ENCODE results near the gene LAG3.

Gene LAG3

GRCh38 chr12:6753772-6754356 lies 18.5 kb upstream of the LAG3 start:
- no peak for TF ChIP-seq CEBPB (IDR thresholded peaks at IDR 0.05)
- no peak for TF ChIP-seq EGR1 (IDR thresholded peaks at IDR 0.05)
- TF ChIP-seq TAF1 (IDR thresholded peaks at IDR 0.05; ENCODE audit: low read depth), result no peak
- no peak; the same call in 1 of the 2 replicates for TF ChIP-seq ZBTB7A (IDR thresholded peaks at IDR 0.05; ENCODE audit: low read depth)
- no peak for TF ChIP-seq NFIC (IDR thresholded peaks at IDR 0.05)
- peak; percentile 99 for TF ChIP-seq RAD21 (IDR thresholded peaks at IDR 0.05; ENCODE audit: low read depth)
- TF ChIP-seq YY1 (IDR thresholded peaks at IDR 0.05; ENCODE audit: low read depth), result 0 out of 2 replicates have a peak, but pooled peaks have one; percentile 6

GRCh38 chr12:6754411-6754810 lies 17.9 kb upstream of the LAG3 start:
- TF ChIP-seq YY1 (IDR thresholded peaks at IDR 0.05; ENCODE audit: low read depth), result no peak
- no peak for TF ChIP-seq NFIC (IDR thresholded peaks at IDR 0.05)
- TF ChIP-seq MAX (IDR thresholded peaks at IDR 0.05), result no peak
- no peak for TF ChIP-seq EP300 (IDR thresholded peaks at IDR 0.05; ENCODE audit: borderline replicate concordance)
- no peak for TF ChIP-seq ZBTB7A (IDR thresholded peaks at IDR 0.05; ENCODE audit: low read depth)
- TF ChIP-seq TCF12 (IDR thresholded peaks at IDR 0.05; ENCODE audit: low read depth), result no peak

GRCh38 chr12:6757028-6757690 lies 15.2 kb upstream of the LAG3 start:
- no peak for TF ChIP-seq USF1 (IDR thresholded peaks at IDR 0.05)
- TF ChIP-seq NFIC (IDR thresholded peaks at IDR 0.05), result no peak
- no peak for TF ChIP-seq EP300 (IDR thresholded peaks at IDR 0.05; ENCODE audit: borderline replicate concordance)
- no peak for TF ChIP-seq REST (IDR thresholded peaks at IDR 0.05; ENCODE audit: low read depth)
- no peak for TF ChIP-seq RAD21 (IDR thresholded peaks at IDR 0.05; ENCODE audit: low read depth)
- no peak for TF ChIP-seq MAX (IDR thresholded peaks at IDR 0.05)
- TF ChIP-seq FOXM1 (IDR thresholded peaks at IDR 0.05; ENCODE audit: borderline replicate concordance, low read depth), result no peak
- no peak for TF ChIP-seq TAF1 (IDR thresholded peaks at IDR 0.05; ENCODE audit: low read depth)
- no peak for TF ChIP-seq EGR1 (IDR thresholded peaks at IDR 0.05)
- no peak for TF ChIP-seq TCF12 (IDR thresholded peaks at IDR 0.05; ENCODE audit: low read depth)
- no peak for TF ChIP-seq CREB1 (IDR thresholded peaks at IDR 0.05; ENCODE audit: low read depth)
- TF ChIP-seq CEBPB (IDR thresholded peaks at IDR 0.05), result no peak
- no peak for TF ChIP-seq TEAD4 (IDR thresholded peaks at IDR 0.05)
- no peak for TF ChIP-seq YY1 (IDR thresholded peaks at IDR 0.05; ENCODE audit: low read depth)

GRCh38 chr12:6758506-6759095 lies 13.7 kb upstream of the LAG3 start:
- TF ChIP-seq RAD21 (IDR thresholded peaks at IDR 0.05; ENCODE audit: low read depth) (no peak), FOXM1 (IDR thresholded peaks at IDR 0.05; ENCODE audit: borderline replicate concordance, low read depth) (no peak), CEBPB (IDR thresholded peaks at IDR 0.05) (no peak), REST (IDR thresholded peaks at IDR 0.05; ENCODE audit: low read depth) (no peak), TCF12 (IDR thresholded peaks at IDR 0.05; ENCODE audit: low read depth) (no peak), NFIC (IDR thresholded peaks at IDR 0.05) (no peak)

GRCh38 chr12:6759741-6760140 lies 12.6 kb upstream of the LAG3 start:
- no peak for TF ChIP-seq EGR1 (IDR thresholded peaks at IDR 0.05)

- no peak for TF ChIP-seq FOXM1 (IDR thresholded peaks at IDR 0.05; ENCODE audit: borderline replicate concordance, low read depth)
- TF ChIP-seq CEBPB (IDR thresholded peaks at IDR 0.05), result no peak
- peak; percentile 71 for TF ChIP-seq MAX (IDR thresholded peaks at IDR 0.05)
- no peak for TF ChIP-seq REST (IDR thresholded peaks at IDR 0.05; ENCODE audit: low read depth)
- no peak for TF ChIP-seq YY1 (IDR thresholded peaks at IDR 0.05; ENCODE audit: low read depth)
Measured at GRCh38 chr12:6763380-6763779, 8.9 kb upstream of the LAG3 start.

All from Ishikawa (cell line).